ENCODE measurements around the gene SUN1.

Gene SUN1

GRCh38 chr7:911791-912480 lies 79.7 kb downstream of the SUN1 start:
- Histone ChIP-seq H3K4me3 (no peak overlapping the region), H3K27ac (no peak overlapping the region)

GRCh38 chr7:913736-914520 lies 81.7 kb downstream of the SUN1 start:
- no peak overlapping the region for H3K4me3 ChIP-seq
- peak overlapping the region in 2 of 21 experiments; percentile 2 to 59 for H3K27ac ChIP-seq

GRCh38 chr7:914521-915194 lies 82.4 kb downstream of the SUN1 start:
- Histone ChIP-seq H3K4me3 (no peak overlapping the region), H3K27ac (peak overlapping the region in 3 of 21 experiments; percentile 2 to 59 (median 17))

GRCh38 chr7:915291-916218 lies 83.3 kb downstream of the SUN1 start:
- Histone ChIP-seq H3K4me3 (no peak overlapping the region), H3K27ac (peak overlapping the region in 2 of 21 experiments; percentile 17 to 59)

GRCh38 chr7:916291-916941 lies 84.1 kb downstream of the SUN1 start:
- Histone ChIP-seq H3K27ac (peak overlapping the region in 1 of 21 experiments; percentile 59), H3K4me3 (no peak overlapping the region)

- H3K27ac ChIP-seq: peak overlapping the region in 1 of 21 experiments; percentile 60
- no peak overlapping the region for H3K4me3 ChIP-seq
Measured at GRCh38 chr7:917255-918117, 85.2 kb downstream of the SUN1 start.

- peak overlapping the region in 1 of 21 experiments; percentile 60 for H3K27ac ChIP-seq
- no peak overlapping the region for H3K4me3 ChIP-seq
Measured at GRCh38 chr7:918118-918425, 85.8 kb downstream of the SUN1 start.

- Histone ChIP-seq H3K27ac (peak overlapping the region in 2 of 21 experiments; percentile 17 to 60), H3K4me3 (no peak overlapping the region)
Measured at GRCh38 chr7:918441-919113, 86.3 kb downstream of the SUN1 start.

GRCh38 chr7:919114-919442 lies 86.8 kb downstream of the SUN1 start:
- Histone ChIP-seq H3K27ac (peak overlapping the region in 2 of 21 experiments; percentile 17 to 60), H3K4me3 (no peak overlapping the region)

GRCh38 chr7:919924-920341 lies 87.7 kb downstream of the SUN1 start:
- Histone ChIP-seq H3K4me3 (no peak overlapping the region), H3K27ac (peak overlapping the region in 1 of 21 experiments; percentile 30)

GRCh38 chr7:920351-921070 lies 88.2 kb downstream of the SUN1 start:
- Histone ChIP-seq H3K27ac (peak overlapping the region in 1 of 21 experiments; percentile 30), H3K4me3 (no peak overlapping the region)

- Histone ChIP-seq H3K27ac (no peak overlapping the region), H3K4me3 (no peak overlapping the region)
Measured at GRCh38 chr7:921071-921461, 88.8 kb downstream of the SUN1 start.

GRCh38 chr7:921581-922333 lies 89.5 kb downstream of the SUN1 start:
- peak overlapping the region in 16 of 21 experiments; percentile 0 to 93 (median 77) for H3K27ac ChIP-seq
- peak overlapping the region in 3 of 7 experiments; percentile 0 to 13 (median 11) for H3K4me3 ChIP-seq

- H3K27ac ChIP-seq: peak overlapping the region in 20 of 21 experiments; percentile 10 to 93 (median 76)
- peak overlapping the region; percentile 0 to 32 (median 13) for H3K4me3 ChIP-seq
Measured at GRCh38 chr7:922334-923107, 90.2 kb downstream of the SUN1 start.

Data from skin epidermis (tissue), 12 donors.